Activated CD8-positive, alpha-beta memory T cell treated with anti-CD3 and anti-CD28 coated beads, Interleukin-2, amount 10 ng/mL, durations not matched to agents 7 days and 5 days (primary cell): ENCODE data around the gene NEK4. TPM values are rescaled to one million over a fixed set of nuclear protein-coding genes. Genes with fewer than 3 reads are reported as not detected.
"Not testable (repeated sequence)": the region's sequence is repeated elsewhere in the genome, so short reads cannot be mapped to it uniquely, and the experiment has no call there.

ENCODE experiments used
- ATAC-seq: fragments of 150-1000 bp; cut with Tn5 transposase; one replicate; pipeline ENCODE4 v1.10.0; 2021; ENCODE audit warnings: moderate library complexity
- CTCF ChIA-PET: fragments of 350-600 bp; sonication (Branson Sonifier 250); formaldehyde crosslinking; loops from one replicate; lab custom pipeline; 2021; ENCODE audit warnings: antibody characterized with exemption; lab: Charles Lee
- DNase-seq: peaks from one replicate; pipeline ENCODE4 v3.0.0-alpha.2; 2020
- H3K27ac Mint-ChIP-seq: one replicate; pipeline ENCODE4 v1.8.0; 2021; ENCODE audit warnings: mild to moderate bottlenecking, mixed read lengths
- H3K27me3 Mint-ChIP-seq: one replicate; pipeline ENCODE4 v1.8.0; 2021; ENCODE audit warnings: mixed read lengths
- H3K36me3 Mint-ChIP-seq: one replicate; pipeline ENCODE4 v1.8.0; 2021; ENCODE audit warnings: mild to moderate bottlenecking, mixed read lengths
- H3K4me1 Mint-ChIP-seq: one replicate; pipeline ENCODE4 v1.8.0; 2021; ENCODE audit warnings: mixed read lengths
- H3K4me3 Mint-ChIP-seq: one replicate; pipeline ENCODE4 v1.8.0; 2021; ENCODE audit warnings: mild to moderate bottlenecking, moderate library complexity, mixed read lengths
- H3K9me3 Mint-ChIP-seq: one replicate; pipeline ENCODE4 v1.8.0; 2022; ENCODE audit warnings: low read depth, mixed read lengths
- total RNA-seq, 2 experiments: library from RNA; stranded (reverse); gene quantifications; one replicate each; pipeline ENCODE4 v1.2.3, GENCODE V29; 2021

The NEK4 gene
- total RNA-seq, 2 experiments from 2014 or later = 26.7 to 27.9 TPM

DNA sequence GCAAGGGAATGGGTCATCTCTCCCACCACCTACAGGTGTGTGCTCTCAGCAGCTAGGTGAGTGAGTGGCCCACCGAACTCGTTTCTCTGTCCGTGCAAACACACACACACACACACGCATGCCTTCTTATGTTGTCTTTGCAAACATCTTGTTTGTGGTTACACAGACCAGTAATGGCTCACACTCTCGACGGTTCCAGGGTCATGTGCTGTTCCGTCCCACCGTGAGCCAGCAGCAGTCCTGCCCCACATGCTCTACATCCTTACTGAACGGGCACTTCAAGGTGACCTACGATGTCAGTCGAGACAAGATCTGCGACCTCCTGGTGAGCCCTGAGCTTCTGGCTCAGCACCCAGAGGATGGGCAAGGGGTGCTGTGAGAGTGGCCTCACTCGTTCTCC lies 11.0 kb upstream of the NEK4 start:
- DNase-seq = no peak
- Mint-ChIP-seq H3K4me1 (peaks cover 6% of the 10 kb centered on the region), H3K36me3 (no peaks in the 10 kb centered on the region), H3K27me3 (peaks cover 14% of the 10 kb centered on the region), H3K27ac (no peak overlapping the region), H3K9me3 (no peaks in the 10 kb centered on the region), H3K4me3 (no peak overlapping the region)
- ATAC-seq = peak; percentile 48
- CTCF ChIA-PET = no interaction called here

DNA sequence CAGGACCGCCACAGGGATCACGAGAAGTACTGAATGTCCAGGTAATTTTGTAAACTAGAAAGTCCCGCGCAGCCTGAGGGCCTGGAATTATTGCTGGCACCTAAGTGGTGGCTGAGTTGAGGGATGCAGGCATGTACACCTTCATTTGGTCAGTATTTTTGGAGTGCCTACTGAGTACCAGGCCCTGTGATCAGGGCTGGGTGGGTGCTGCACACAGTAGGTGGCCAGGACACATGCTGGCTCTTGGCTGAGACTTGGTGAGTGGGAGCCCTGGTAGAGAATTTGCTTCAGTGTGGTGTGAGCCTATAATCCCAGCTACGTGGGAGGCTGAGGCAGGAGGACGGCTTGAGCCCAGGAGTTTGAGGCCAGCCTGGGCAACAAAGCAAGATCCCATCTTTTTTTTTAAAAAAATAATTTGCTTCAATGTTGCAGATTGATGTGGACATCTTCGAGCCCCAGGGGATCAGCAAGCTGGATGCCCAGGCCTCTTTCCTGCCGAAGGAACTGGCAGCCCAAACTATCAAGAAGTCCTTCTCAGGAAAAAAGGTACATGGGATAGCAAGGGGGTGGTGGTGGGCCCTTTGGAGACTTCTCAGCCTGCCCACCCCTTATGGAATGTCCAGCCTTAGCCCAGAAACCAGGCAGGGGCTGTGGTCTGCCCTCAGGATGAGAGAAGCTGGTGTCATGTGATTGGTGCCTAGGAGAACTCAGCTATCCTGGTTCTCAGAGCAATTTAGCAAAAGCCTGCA lies 9.3 kb upstream of the NEK4 start:
- DNase-seq = no peak
- H3K4me3 Mint-ChIP-seq = no peak overlapping the region
- H3K4me1 Mint-ChIP-seq = peaks cover 6% of the 10 kb centered on the region
- H3K9me3 Mint-ChIP-seq = no peaks in the 10 kb centered on the region
- ATAC-seq = no peak
- H3K27ac Mint-ChIP-seq = no peak overlapping the region
- H3K27me3 Mint-ChIP-seq = peaks cover 14% of the 10 kb centered on the region
- no peaks in the 10 kb centered on the region for H3K36me3 Mint-ChIP-seq
- CTCF ChIA-PET = interaction anchor here (0.7 kb wide), 1 partner anchor 41 kb away, joined by 3 read pairs; no protein-coding TSS in a partner anchor

DNA sequence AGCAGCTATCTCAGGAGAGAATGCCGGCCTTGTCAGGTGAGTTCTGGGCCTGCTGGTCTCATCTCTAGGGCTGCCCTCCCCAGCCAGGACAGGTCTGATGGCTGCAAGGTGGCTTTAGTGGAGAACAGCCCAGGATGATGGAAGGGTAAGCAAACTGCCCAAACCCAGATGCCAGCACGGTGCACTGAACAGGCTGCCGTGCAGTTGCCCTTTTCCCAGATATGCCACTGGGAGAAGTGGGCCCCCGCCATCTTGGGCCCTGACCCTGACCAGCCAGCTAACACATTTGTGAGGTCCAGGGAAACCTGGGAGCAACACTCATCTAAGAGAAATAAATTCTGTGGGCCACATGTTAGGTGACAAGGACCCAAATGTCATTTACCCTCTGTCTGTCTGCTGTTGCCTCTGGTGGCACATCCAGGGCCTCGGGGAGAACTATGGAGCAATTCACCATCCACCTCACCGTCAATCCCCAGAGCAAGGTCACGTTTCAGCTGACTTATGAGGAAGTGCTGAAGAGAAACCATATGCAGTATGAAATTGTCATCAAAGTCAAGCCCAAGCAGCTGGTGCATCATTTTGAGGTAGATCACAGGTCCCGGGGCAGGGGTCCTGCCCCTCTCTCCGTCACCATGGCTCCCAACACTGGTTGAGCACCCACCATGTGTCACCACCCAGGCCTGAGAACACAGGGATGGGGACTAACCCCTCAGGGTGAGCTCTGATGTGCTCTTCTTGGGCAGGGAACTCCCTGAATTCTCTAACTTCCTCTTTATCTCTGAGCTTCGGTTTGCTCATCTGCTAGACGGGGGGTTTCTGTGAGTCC lies 8.5 kb upstream of the NEK4 start:
- CTCF ChIA-PET = interaction anchor here (0.7 kb wide), 1 partner anchor 41 kb away, joined by 3 read pairs; no protein-coding TSS in a partner anchor
- Mint-ChIP-seq H3K4me3 (no peak overlapping the region), H3K27me3 (peaks cover 14% of the 10 kb centered on the region), H3K27ac (no peak overlapping the region), H3K9me3 (no peaks in the 10 kb centered on the region), H3K4me1 (peaks cover 6% of the 10 kb centered on the region), H3K36me3 (no peaks in the 10 kb centered on the region)
- no peak for ATAC-seq
- peak; percentile 33 for DNase-seq

DNA sequence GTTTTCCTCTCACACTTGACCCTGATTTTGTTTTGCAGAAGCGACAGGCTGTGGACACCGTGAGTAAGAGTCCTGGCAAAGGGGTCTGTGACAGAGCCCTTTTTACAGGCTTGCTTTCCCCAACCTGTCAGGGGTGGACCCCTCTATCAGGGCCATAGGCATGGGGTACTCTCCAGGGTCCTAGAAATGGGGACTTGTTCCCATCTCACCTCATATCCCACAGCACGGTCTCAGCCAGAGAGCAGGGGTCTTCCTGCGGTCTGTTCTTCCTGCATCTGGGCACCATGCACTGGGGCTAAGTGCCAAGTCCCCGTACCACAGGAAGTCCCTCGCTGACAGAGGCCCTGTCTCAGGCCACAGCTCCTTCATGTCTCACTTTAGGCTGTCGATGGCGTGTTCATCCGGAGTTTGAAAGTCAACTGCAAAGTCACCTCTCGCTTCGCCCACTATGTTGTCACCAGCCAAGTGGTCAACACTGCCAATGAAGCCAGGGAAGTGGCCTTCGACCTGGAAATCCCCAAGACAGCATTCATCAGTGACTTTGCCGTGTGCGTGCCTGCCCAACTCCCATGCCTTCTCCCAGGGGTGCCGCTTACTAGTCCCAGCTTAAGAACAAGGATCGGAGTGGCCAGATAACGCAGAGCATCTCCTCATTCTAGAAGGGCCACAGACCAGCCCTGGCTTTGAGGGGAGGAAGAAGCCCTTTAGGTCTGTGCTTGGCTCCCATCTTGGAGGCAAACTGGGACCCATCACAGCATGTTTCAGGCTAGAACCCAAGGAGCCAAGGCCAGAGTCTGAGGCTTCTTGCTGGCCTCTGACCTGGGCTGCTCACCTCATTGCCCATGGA lies 7.4 kb upstream of the NEK4 start:
- no peak overlapping the region for H3K4me3 Mint-ChIP-seq
- H3K27me3 Mint-ChIP-seq = peaks cover 14% of the 10 kb centered on the region
- CTCF ChIA-PET = no interaction called here
- peak; percentile 38 for DNase-seq
- H3K27ac Mint-ChIP-seq = no peak overlapping the region
- H3K4me1 Mint-ChIP-seq = peaks cover 6% of the 10 kb centered on the region
- H3K36me3 Mint-ChIP-seq = no peaks in the 10 kb centered on the region
- no peak for ATAC-seq
- no peaks in the 10 kb centered on the region for H3K9me3 Mint-ChIP-seq

DNA sequence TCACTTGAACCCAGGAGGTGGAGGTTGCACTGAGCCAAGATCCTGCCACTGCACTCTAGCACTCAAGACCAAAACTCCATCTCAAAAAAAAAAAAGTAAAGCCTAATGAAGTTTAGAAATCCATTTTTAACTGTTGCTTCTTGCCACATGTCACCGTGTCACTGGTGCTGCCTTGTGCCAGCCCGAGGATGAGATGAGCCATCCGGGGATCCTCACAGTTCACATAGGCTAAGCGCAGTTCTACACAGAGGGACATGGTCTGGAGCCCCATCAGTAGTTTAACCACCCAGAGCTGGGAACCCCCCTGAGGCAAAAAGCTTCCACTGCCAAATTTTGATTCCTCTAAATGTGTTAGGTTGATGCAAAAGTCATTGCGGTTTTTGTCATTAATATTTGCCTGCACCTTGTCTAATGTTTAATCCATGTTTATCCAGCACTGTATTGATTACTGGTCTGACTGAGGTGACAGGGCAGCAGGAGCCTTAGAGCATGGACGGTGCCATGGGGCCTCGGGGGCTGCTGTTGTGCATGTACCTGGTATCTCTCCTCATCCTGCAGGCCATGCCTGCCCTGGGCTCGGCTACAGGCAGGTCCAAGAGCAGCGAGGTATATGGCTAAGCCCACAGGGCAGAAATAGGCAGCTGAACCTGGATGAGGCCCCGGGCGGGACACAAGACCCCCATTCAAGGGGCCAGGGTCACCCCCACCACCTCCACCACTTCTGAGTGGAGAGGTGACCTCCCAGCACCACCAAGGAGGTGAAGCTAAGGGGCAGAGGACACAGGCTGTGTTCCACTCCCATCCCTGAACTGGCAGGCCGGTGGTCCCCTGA lies 6.6 kb upstream of the NEK4 start, which contains the start of gene ITIH1:
TSS of gene ITIH1 (plus strand) at position 473 of the 832 bp plus-strand sequence. CDS start at position 490, 17 bp downstream.
- no peaks in the 10 kb centered on the region for H3K36me3 Mint-ChIP-seq
- CTCF ChIA-PET = no interaction called here
- no peak for DNase-seq
- no peak within 1 kb of the TSS for H3K27ac Mint-ChIP-seq
- H3K4me1 Mint-ChIP-seq = peaks cover 6% of the 10 kb centered on the region
- no peak for ATAC-seq
- no peaks in the 10 kb centered on the region for H3K9me3 Mint-ChIP-seq
- peaks cover 8% of the 10 kb centered on the region for H3K27me3 Mint-ChIP-seq
- no peak within 1 kb of the TSS for H3K4me3 Mint-ChIP-seq

DNA sequence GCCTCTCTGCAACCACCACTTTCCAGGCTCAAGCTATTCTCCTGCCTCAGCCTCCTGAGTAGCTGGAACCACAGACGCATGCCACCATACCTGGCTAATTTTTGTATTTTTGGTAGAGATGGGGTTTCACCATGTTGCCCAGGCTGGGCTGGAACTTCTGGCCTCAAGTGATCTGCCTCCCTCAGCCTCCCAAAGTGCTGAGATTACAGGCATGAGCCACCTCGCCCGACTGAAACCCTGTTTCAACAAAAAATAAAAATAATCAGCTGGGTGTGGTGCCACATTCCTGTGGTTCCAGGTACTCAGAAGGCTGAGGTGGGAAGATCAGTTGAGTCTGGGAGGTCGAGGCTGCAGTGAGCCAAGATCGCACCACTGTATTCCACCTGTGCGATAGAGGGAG lies 5.7 kb upstream of the NEK4 start:
- H3K4me1 Mint-ChIP-seq, H3K27ac Mint-ChIP-seq, ATAC-seq, H3K4me3 Mint-ChIP-seq, H3K9me3 Mint-ChIP-seq, CTCF ChIA-PET, DNase-seq, H3K27me3 Mint-ChIP-seq, H3K36me3 Mint-ChIP-seq: not testable (repeated sequence)

DNA sequence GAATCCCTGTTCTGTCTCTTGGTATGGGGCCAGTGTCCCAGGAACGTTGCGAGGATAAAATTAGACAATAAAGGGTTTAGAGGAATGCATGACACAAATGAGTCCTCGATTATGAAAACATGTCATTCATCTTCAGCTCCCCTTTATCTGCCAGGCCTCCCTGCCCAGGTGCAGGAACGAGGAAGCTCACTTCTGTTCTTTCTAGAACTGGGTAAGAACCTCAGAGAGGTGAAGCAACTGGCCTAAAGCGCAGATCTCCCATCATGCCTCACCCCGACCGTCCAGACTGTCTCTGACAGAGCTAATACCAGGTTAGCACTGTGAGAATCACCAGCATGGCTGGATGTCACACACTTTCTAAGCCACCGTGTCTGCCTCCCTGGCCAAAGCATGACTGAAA lies 5.1 kb upstream of the NEK4 start:
- Mint-ChIP-seq H3K9me3 (no peaks in the 10 kb centered on the region), H3K4me3 (no peak overlapping the region), H3K27ac (no peak overlapping the region), H3K27me3 (peaks cover 2% of the 10 kb centered on the region), H3K36me3 (no peaks in the 10 kb centered on the region), H3K4me1 (peaks cover 9% of the 10 kb centered on the region)
- DNase-seq (no peak), ATAC-seq (no peak)
- CTCF ChIA-PET = no interaction called here

DNA sequence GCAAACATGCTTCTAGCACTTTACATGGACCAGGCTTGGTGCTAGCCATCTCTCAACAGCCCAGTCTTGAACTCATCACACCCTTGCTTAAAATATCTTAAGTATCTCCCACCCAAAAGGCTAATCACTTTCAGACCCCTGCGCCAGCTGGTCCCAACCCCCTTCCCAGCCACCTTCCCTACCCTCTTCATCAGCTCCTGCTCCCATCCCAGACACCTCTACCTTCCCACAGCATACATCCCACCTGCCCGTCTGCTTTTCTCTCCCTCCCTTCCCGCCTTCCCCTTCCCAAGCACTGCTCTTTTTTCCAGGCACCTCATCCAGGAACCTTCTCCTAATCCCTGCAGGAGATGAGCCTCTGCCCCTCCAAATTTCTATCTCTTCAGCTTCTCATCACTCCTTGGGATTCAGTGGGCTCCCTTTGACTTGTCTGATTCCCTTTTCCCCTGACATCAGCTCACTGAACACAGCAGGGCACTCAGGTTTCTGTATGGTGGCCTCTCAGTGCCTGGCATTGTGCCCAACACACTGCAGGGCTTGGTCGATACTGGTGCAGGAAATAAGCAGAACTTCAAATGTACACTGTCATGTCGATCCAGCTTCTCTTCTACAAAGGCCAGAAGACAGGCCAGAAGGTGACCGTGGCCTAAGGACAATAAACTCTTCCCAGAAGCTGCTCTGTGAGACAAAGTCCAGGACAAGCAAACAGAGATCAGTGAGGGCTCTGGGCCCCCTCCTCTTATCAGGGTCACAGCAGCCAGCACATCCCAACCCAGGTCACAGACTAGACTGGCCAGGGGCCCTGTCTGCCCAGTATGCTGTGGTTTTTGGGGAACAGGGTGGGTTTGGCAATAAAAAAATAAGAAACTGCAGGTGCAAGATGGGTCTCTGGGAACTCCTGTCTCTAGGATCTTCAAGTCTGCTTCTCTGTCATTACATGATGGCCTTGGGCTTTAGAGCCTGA lies 4.4 kb upstream of the NEK4 start:
- DNase-seq (no peak), ATAC-seq (no peak)
- H3K27ac Mint-ChIP-seq = no peak overlapping the region
- no peak overlapping the region for H3K4me3 Mint-ChIP-seq
- no peaks in the 10 kb centered on the region for H3K9me3 Mint-ChIP-seq
- no peaks in the 10 kb centered on the region for H3K36me3 Mint-ChIP-seq
- peaks cover 2% of the 10 kb centered on the region for H3K27me3 Mint-ChIP-seq
- CTCF ChIA-PET = no interaction called here
- H3K4me1 Mint-ChIP-seq = peaks cover 9% of the 10 kb centered on the region

DNA sequence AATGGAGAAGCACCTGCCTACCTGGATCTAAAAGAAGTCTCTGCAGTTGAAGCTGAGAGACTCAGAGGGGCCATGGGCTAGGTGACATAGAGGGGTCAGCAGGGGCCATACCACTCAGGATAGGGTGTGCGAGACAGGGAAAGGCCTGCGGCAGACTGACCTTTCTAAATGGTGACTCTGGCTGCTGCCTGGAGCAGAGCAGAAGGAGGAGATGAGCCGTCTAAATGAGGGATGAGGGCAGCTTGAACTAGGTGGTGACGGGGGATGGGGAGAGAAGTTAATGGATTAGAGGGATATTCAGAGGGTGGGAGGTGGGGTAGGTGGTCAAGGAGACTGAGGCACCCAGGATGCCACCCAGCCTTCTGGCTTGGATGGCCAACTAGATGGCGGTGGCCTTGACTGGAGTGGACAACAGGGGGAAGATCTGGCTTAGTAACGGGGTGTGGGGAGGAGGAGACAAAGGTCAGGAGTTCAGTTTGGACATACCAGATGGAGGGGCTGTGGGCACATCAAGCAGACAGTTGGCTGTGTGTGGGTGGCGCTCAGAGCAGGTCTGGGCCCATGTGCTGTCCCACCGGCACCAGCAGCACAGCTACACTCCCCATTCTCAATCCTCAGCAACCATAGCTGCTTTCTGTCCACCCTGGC lies 3.5 kb upstream of the NEK4 start:
- H3K36me3 Mint-ChIP-seq = no peaks in the 10 kb centered on the region
- no peak overlapping the region for H3K4me3 Mint-ChIP-seq
- no peaks in the 10 kb centered on the region for H3K9me3 Mint-ChIP-seq
- H3K4me1 Mint-ChIP-seq = peaks cover 19% of the 10 kb centered on the region
- H3K27ac Mint-ChIP-seq = no peak overlapping the region
- CTCF ChIA-PET = interaction anchor here (0.7 kb wide), 1 partner anchor 140 kb away, joined by 3 read pairs; no protein-coding TSS in a partner anchor
- DNase-seq (peak; percentile 37), ATAC-seq (no peak)
- no peaks in the 10 kb centered on the region for H3K27me3 Mint-ChIP-seq

DNA sequence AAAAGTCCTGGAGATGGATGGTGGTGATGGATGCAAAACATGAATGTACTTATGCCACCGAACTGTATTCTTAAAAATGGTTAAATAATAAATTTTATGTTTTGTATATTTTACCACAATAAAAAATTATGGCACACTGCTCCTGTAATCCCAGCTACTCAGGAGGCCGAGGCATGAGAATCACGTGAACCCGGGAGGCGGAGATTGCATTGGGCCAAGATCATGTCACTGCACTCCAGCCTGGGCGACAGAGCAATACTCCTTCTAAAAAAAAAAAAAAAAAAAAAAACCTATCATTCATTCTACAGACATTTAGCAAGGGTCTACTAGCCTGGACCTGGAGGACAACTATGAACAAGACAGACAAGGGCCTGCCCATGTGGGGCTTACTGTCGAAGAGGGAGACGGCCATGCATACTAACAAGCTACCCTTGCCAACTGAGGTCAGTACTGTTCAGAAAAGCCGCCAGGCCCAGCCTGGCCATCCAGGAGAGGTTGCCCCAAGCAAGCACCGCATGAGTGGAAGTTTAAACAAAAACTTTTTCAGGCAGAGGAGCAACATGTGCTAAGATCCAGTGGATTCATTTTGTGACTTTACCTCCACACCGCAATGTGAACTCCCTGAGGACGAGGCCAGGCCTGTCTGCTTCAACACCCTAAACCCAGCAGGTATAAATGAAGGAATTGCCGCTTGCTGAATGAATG lies 2.8 kb upstream of the NEK4 start:
- no peaks in the 10 kb centered on the region for H3K27me3 Mint-ChIP-seq
- no peak for DNase-seq
- CTCF ChIA-PET = interaction anchor here (0.7 kb wide), 1 partner anchor 140 kb away, joined by 3 read pairs; no protein-coding TSS in a partner anchor

DNA sequence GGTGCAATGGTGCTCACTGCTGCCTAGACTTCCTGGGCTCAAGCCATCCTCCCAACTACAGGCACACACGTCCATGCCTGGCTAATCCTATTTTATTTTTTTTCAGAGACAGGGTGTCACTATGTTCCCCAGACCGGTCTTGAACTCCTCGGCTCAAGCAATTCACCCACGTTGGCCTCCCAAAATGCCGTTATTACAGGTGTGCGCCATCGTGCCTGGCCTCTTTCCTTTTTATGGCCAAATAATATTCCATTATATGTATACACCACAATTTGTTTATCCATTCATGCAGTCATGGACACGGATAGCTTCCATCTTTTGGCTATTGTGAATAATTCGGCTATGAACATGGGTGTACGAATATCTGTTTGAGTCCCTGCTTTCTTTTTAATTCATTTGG lies 962 bp upstream of the NEK4 start:
- CTCF ChIA-PET = interaction anchor here (0.8 to 1.3 kb wide), 3 partner anchors 122 to 343 kb away, joined by 3 to 4 read pairs (median 3); no protein-coding TSS in a partner anchor
- Mint-ChIP-seq H3K9me3 (no peaks in the 10 kb centered on the region), H3K4me1 (peaks cover 20% of the 10 kb centered on the region), H3K36me3 (no peaks in the 10 kb centered on the region), H3K27ac (peak overlapping the region; percentile 91), H3K4me3 (peak overlapping the region; percentile 85), H3K27me3 (no peaks in the 10 kb centered on the region)
- ATAC-seq (no peak), DNase-seq (no peak)

More for the DNA sequence above, 2.8 kb upstream of the NEK4 start:
- Mint-ChIP-seq H3K9me3 (no peaks in the 10 kb centered on the region), H3K36me3 (no peaks in the 10 kb centered on the region), H3K4me1 (peaks cover 20% of the 10 kb centered on the region), H3K27ac (no peak overlapping the region), H3K4me3 (no peak overlapping the region)
- no peak for ATAC-seq
